Karpas-422 (cell line): ENCODE data around the gene GRM7. TPM values are rescaled to one million over a fixed set of nuclear protein-coding genes. Genes with fewer than 3 reads are reported as not detected.

Experiments
- DNase-seq: peaks from one replicate; pipeline ENCODE4 v3.0.0-alpha.2; 2015
- H2AFZ ChIP-seq: fragments of 200-600 bp; sonication (generic); 2 replicates; pipeline ENCODE4 v1.6.1; 2014; ENCODE audit warnings: antibody characterized with exemption, low read length, mixed read lengths
- H3K27ac ChIP-seq: fragments of 200-600 bp; sonication (generic); 2 replicates; pipeline ENCODE4 v1.5.1; 2014; ENCODE audit warnings: mild to moderate bottlenecking, low read length, moderate library complexity
- H3K27me3 ChIP-seq: fragments of 200-600 bp; sonication (generic); 2 replicates; pipeline ENCODE4 v1.6.1; 2014; ENCODE audit warnings: low read length, mixed read lengths
- H3K36me3 ChIP-seq: fragments of 200-600 bp; sonication (generic); 2 replicates; pipeline ENCODE4 v1.6.1; 2014; ENCODE audit warnings: low read length, mixed read lengths; ENCODE audit not compliant: insufficient read depth
- H3K4me1 ChIP-seq: fragments of 200-600 bp; sonication (generic); 2 replicates; pipeline ENCODE4 v1.6.1; 2014; ENCODE audit warnings: mild to moderate bottlenecking, low read length, mixed read lengths
- H3K4me2 ChIP-seq: fragments of 200-600 bp; sonication (generic); 2 replicates; pipeline ENCODE4 v1.6.1; 2014; ENCODE audit warnings: low read length, low read depth, mild to moderate bottlenecking; ENCODE audit not compliant: poor library complexity, severe bottlenecking
- H3K4me3 ChIP-seq: fragments of 200-600 bp; sonication (generic); 2 replicates; pipeline ENCODE4 v1.5.1; 2014; ENCODE audit warnings: mild to moderate bottlenecking, antibody characterized with exemption, low read length, mixed read lengths
- H3K79me2 ChIP-seq: fragments of 200-600 bp; sonication (generic); 2 replicates; pipeline ENCODE4 v1.6.1; 2014; ENCODE audit warnings: mild to moderate bottlenecking, low read length, mixed read lengths
- H3K9ac ChIP-seq: fragments of 200-600 bp; sonication (generic); 2 replicates; pipeline ENCODE4 v1.6.0; 2014; ENCODE audit warnings: low read length
- H3K9me2 ChIP-seq: fragments of 200-600 bp; sonication (generic), shearing (Covaris generic); replicated peaks from 2 replicates; pipeline ENCODE4 v1.6.0; 2014; ENCODE audit warnings: mild to moderate bottlenecking, low read length, moderate library complexity; ENCODE audit not compliant: insufficient read depth
- H3K9me3 ChIP-seq: fragments of 300-700, 200-600 bp; sonication (generic); 2 replicates; pipeline ENCODE4 v1.6.1; 2014; ENCODE audit warnings: low read length, mixed read lengths
- H4K20me1 ChIP-seq: fragments of 200-600 bp; sonication (generic); 2 replicates; pipeline ENCODE4 v1.6.1; 2014; ENCODE audit warnings: mild to moderate bottlenecking, antibody characterized with exemption, low read length, low read depth; ENCODE audit not compliant: insufficient read depth
- total RNA-seq: library from RNA; depleted of rRNA; stranded (reverse); fragments of >200 nt; shearing (Covaris generic); gene quantifications from 2 replicates; pipeline ENCODE4 v1.2.3, GENCODE V29; 2014; ENCODE audit warnings: low replicate concordance

The GRM7 gene
- total RNA-seq, 1 experiment from 2014 or later: not detected

DNA sequence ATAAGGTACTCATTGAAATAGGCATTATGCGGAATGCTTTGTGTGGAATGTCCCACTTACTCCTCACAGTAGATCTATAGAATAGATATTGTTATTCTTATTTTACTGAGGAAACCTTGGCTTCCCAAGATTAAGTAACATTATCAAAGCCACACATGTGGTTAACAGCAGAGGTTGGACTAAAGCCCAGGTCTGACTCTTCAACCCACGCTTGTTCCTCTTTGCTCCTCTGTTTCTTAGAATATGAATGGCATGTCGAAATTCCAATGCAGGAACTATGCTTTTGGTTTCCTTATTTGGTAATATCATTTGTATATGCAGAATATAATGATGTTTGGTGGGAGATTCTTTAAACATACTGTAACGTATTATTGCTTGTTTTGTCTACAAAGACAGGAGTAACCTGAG, 821.9 kb downstream of the GRM7 start:
- H3K9me2 ChIP-seq: no peaks in the 10 kb centered on the region
- H3K9me3 ChIP-seq: peaks cover 9% of the 10 kb centered on the region
- no peaks in the 10 kb centered on the region for H3K36me3 ChIP-seq
- H3K27ac ChIP-seq: no peak overlapping the region
- DNase-seq: no peak
- no peak overlapping the region for H3K4me2 ChIP-seq
- H3K27me3 ChIP-seq: no peaks in the 10 kb centered on the region
- H3K79me2 ChIP-seq: no peaks in the 10 kb centered on the region
- H2AFZ ChIP-seq: no peak overlapping the region
- H3K9ac ChIP-seq: no peak overlapping the region
- H3K4me1 ChIP-seq: no peaks in the 10 kb centered on the region
- H3K4me3 ChIP-seq: no peak overlapping the region
- no peaks in the 10 kb centered on the region for H4K20me1 ChIP-seq

DNA sequence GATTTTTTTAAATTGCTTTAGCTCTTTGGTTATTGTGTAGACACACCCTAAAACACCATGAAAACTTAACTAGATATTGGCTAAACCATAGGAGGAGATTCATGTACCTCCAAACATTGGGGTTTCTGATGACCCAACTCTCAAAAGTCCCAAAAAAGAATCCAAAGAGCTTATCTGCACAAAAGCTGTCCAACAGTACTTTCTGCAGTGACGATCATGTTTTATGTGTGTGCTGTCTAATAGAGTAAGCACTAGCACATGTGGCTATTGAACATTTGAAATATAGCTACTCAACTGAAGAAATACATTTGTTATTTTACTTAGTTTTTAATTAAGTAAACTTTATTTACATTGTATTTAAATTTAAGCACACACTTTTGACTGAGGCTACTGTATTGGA, 822.5 kb downstream of the GRM7 start:
- no peaks in the 10 kb centered on the region for H3K27me3 ChIP-seq
- no peaks in the 10 kb centered on the region for H3K36me3 ChIP-seq
- no peaks in the 10 kb centered on the region for H3K79me2 ChIP-seq
- H3K4me2 ChIP-seq: no peak overlapping the region
- H3K9ac ChIP-seq: no peak overlapping the region
- H3K27ac ChIP-seq: no peak overlapping the region
- H2AFZ ChIP-seq: no peak overlapping the region
- peaks cover 12% of the 10 kb centered on the region for H3K9me3 ChIP-seq
- no peak overlapping the region for H3K4me3 ChIP-seq
- H3K4me1 ChIP-seq: no peaks in the 10 kb centered on the region
- DNase-seq: no peak
- no peaks in the 10 kb centered on the region for H3K9me2 ChIP-seq
- H4K20me1 ChIP-seq: no peaks in the 10 kb centered on the region

DNA sequence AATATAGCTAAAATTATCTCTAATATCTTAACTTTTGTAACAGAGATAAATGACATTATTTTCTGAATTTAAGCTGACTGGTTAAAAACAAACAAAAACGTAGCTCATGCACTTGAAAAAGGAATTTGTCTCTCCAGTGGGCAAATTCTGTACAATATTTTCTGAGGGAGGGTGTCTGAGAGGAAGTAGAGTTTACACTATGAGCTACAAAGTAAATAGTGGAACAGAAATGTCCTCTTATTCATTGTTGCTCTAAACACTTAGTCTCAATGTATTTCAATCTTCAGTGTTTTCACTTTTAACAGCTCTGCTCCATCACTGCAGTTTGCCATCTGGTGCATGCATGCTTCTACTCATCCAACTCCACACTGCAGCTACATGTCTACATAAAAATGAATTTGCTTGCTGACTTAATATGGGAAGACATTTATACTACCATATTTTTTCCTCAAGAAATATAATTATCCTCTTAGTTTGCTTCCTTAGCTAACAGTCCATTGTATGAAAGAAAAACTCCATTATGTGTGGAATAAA, 823.3 kb downstream of the GRM7 start:
- H3K27me3 ChIP-seq: no peaks in the 10 kb centered on the region
- no peak overlapping the region for H2AFZ ChIP-seq
- H3K36me3 ChIP-seq: no peaks in the 10 kb centered on the region
- H3K9me2 ChIP-seq: no peaks in the 10 kb centered on the region
- no peak overlapping the region for H3K4me2 ChIP-seq
- peaks cover 16% of the 10 kb centered on the region for H3K9me3 ChIP-seq
- no peak for DNase-seq
- H3K27ac ChIP-seq: no peak overlapping the region
- H4K20me1 ChIP-seq: no peaks in the 10 kb centered on the region
- H3K4me1 ChIP-seq: no peaks in the 10 kb centered on the region
- no peak overlapping the region for H3K4me3 ChIP-seq
- no peak overlapping the region for H3K9ac ChIP-seq
- H3K79me2 ChIP-seq: no peaks in the 10 kb centered on the region

DNA sequence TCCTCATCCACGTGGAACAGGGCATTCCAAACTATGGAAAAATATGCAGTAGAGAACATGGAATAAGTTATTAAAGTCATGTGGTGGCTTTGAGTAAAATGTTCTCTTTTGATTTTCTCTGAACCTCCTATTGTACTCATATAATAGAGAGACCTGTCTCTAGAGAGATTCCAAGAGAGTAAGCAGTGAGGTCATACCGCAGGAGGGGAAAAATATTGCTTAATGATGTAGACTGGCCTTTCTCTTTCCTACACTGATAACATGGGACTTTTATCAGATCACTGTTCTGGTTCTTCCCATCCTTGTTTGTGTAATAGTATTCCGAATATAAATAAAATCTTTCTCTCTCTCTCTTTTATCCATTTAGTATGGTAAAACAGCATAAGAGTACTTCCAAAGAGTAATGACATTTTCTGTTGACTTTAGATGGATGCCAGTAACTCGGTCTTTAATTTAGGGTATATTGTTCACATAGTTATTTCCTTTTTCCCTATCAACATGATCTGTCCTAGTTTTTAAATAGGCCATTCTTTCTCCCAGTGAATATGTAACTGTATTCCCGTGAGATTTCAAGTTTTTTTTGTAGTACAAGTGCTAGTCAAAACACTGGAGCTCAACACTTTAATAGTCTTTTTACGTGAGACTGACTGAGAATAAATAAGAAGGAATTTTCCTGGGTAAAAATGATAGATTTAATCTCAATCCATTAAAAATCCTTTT, 826.7 kb downstream of the GRM7 start:
- Histone ChIP-seq H2AFZ (no peak overlapping the region), H3K4me2 (no peak overlapping the region), H3K9me2 (no peaks in the 10 kb centered on the region), H3K9ac (no peak overlapping the region), H3K36me3 (no peaks in the 10 kb centered on the region), H3K4me1 (no peaks in the 10 kb centered on the region), H3K9me3 (peaks cover 16% of the 10 kb centered on the region), H3K27me3 (no peaks in the 10 kb centered on the region), H4K20me1 (no peaks in the 10 kb centered on the region), H3K27ac (no peak overlapping the region), H3K4me3 (no peak overlapping the region), H3K79me2 (no peaks in the 10 kb centered on the region)
- no peak for DNase-seq

DNA sequence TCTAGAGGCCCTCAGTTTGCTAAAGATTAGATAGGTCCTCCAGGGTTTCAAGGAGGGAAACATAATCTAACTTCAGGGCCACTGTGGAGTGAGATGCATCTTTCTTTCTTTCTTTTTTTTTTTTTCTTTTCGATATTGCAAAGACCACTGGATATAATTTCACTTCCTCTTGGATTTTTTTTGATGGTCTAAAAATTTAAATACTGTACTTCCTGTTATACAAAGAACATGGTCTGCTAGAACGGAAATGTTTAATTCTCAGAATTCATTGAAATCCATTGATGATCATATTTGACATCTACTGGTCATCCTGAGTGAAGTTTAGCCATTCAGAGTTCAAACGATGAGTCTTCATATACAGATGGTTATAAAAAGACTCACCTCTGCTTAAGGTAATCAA, 832.0 kb downstream of the GRM7 start:
- H3K79me2 ChIP-seq: no peaks in the 10 kb centered on the region
- no peaks in the 10 kb centered on the region for H3K4me1 ChIP-seq
- no peak for DNase-seq
- H3K27me3 ChIP-seq: no peaks in the 10 kb centered on the region
- no peak overlapping the region for H3K9ac ChIP-seq
- 0 out of 2 replicates have a peak, but pooled peaks cover 6% of the 10 kb centered on the region for H3K9me3 ChIP-seq
- H3K36me3 ChIP-seq: no peaks in the 10 kb centered on the region
- H4K20me1 ChIP-seq: no peaks in the 10 kb centered on the region
- no peaks in the 10 kb centered on the region for H3K9me2 ChIP-seq
- no peak overlapping the region for H2AFZ ChIP-seq
- no peak overlapping the region for H3K4me3 ChIP-seq
- H3K27ac ChIP-seq: no peak overlapping the region
- no peak overlapping the region for H3K4me2 ChIP-seq

DNA sequence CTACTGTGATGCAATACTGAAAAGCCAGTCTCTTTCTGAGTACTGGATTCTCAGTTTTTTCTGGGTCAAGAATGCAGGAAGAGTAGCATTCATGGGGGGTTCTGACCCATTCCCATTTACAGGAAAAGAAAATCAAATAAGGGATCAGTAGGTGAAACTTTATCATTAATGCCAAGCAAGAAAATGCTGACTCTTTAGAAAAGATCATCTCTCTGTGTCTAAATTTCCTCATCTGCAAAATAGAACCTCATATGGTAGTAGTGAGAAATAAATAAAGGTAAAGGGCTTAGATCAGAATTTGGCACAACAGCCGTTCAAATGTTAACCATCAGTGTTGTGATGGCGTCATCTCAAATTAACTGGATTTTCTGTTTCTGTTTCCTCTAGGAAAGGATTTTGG, 833.1 kb downstream of the GRM7 start:
- H4K20me1 ChIP-seq: no peaks in the 10 kb centered on the region

DNA sequence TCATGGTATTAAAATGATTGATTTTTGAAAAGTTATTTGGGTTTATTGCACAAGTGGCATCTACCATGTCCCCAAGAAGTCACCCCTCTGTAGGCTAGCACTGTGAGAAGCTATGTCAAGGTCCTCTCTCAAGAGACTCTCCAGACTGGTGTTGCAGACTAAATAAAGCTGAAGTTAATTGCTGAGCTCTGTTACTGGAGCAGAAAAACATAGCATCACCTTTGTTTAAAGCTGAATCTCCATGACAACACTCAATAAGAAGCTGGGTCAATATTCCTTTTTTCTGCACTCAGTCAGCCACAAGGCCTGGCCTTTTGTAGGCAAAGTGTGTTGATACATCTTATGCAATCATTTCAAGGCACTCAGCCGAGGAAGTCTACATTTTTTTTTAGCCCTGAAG, 834.1 kb downstream of the GRM7 start:
- no peak for DNase-seq
- Histone ChIP-seq H3K4me3 (no peak overlapping the region), H3K4me2 (no peak overlapping the region), H3K36me3 (no peaks in the 10 kb centered on the region), H3K79me2 (no peaks in the 10 kb centered on the region), H3K27ac (no peak overlapping the region), H2AFZ (no peak overlapping the region), H3K9me2 (no peaks in the 10 kb centered on the region), H3K9me3 (no peaks in the 10 kb centered on the region; the same call in 1 of the 2 replicates), H3K9ac (no peak overlapping the region), H3K27me3 (no peaks in the 10 kb centered on the region), H4K20me1 (no peaks in the 10 kb centered on the region), H3K4me1 (no peaks in the 10 kb centered on the region)

More for the DNA sequence above, 833.1 kb downstream of the GRM7 start:
- Histone ChIP-seq H3K79me2 (no peaks in the 10 kb centered on the region), H2AFZ (no peak overlapping the region), H3K27ac (no peak overlapping the region), H3K4me3 (no peak overlapping the region), H3K9me2 (no peaks in the 10 kb centered on the region), H3K9ac (no peak overlapping the region), H3K4me2 (no peak overlapping the region), H3K36me3 (no peaks in the 10 kb centered on the region), H3K4me1 (no peaks in the 10 kb centered on the region), H3K27me3 (no peaks in the 10 kb centered on the region), H3K9me3 (no peaks in the 10 kb centered on the region)
- no peak for DNase-seq

DNA sequence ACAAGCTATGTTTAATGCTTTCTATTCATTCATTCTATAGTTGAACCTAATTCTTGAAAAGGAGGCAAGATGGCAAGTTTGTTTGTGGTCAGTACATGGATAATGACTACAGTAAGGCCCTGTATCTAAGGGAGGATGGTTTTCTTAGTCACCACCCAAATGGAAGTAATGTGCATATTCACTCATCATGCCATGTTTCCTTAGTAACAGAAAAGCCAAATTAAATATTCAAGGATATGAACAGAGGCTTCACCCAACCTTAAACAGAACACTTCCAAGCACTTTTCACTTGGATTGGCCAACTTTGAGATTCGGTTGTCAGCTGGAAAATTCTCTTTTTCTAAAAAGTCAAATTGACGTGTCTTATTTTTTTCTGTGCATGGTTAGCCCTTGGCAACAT, 835.4 kb downstream of the GRM7 start:
- H3K36me3 ChIP-seq: no peaks in the 10 kb centered on the region
- DNase-seq: no peak
- H3K9ac ChIP-seq: no peak overlapping the region
- H3K27me3 ChIP-seq: no peaks in the 10 kb centered on the region
- no peak overlapping the region for H3K27ac ChIP-seq
- no peaks in the 10 kb centered on the region; the same call in 1 of the 2 replicates for H3K9me3 ChIP-seq
- H2AFZ ChIP-seq: no peak overlapping the region
- no peaks in the 10 kb centered on the region for H3K4me1 ChIP-seq
- no peak overlapping the region for H3K4me3 ChIP-seq
- H3K9me2 ChIP-seq: no peaks in the 10 kb centered on the region
- no peaks in the 10 kb centered on the region for H4K20me1 ChIP-seq
- no peak overlapping the region for H3K4me2 ChIP-seq
- H3K79me2 ChIP-seq: no peaks in the 10 kb centered on the region
